UCSD-AML1 (cell line): ENCODE measurements around the gene DYTN.
"Not testable (repeated sequence)": the region's sequence is repeated elsewhere in the genome, so short reads cannot be mapped to it uniquely, and the experiment has no call there.

Experiments
- DNase-seq: peaks from one replicate; lab custom pipeline; 2025; ENCODE audit not compliant: unreplicated experiment; lab: John Stamatoyannopoulos, UW

DYTN gene

GRCh38 chr2:206718296-206718695 lies at the start of gene DYTN:
Gene DYTN, minus strand, starts transcription at chr2:206718396. Its CDS starts 117 bp downstream, at chr2:206718279.
- DNase-seq, result no peak

GRCh38 chr2:206766057-206766930 lies 48.1 kb upstream of the DYTN start:
- no peak for DNase-seq

- peak; percentile 85 for DNase-seq
These were observed 47.3 kb upstream of the DYTN start, which contains the start of the genes FASTKD2 and MDH1B for GRCh38 chr2:206765242-206766056. Gene FASTKD2, plus strand, starts transcription at chr2:206765606. Its CDS starts 1,088 bp downstream, at chr2:206766694. Gene MDH1B, minus strand, starts transcription at chr2:206765328. Its CDS starts 57 bp downstream, at chr2:206765271.

GRCh38 chr2:206764673-206765241 lies 46.6 kb upstream of the DYTN start:
- no peak for DNase-seq

- no peak for DNase-seq
These were observed 38.6 kb upstream of the DYTN start for GRCh38 chr2:206756816-206757215.

GRCh38 chr2:206740800-206741199 lies 22.6 kb upstream of the DYTN start:
- DNase-seq, result no peak

GRCh38 chr2:206739271-206739670 lies 21.1 kb upstream of the DYTN start:
- DNase-seq, result no peak

GRCh38 chr2:206736935-206737334 lies 18.7 kb upstream of the DYTN start:
- DNase-seq, result no peak

- no peak for DNase-seq
These were observed 15.1 kb upstream of the DYTN start for GRCh38 chr2:206733341-206733740.

- DNase-seq, result no peak
These were observed 10.3 kb upstream of the DYTN start for GRCh38 chr2:206728277-206729199.

- no peak for DNase-seq
These were observed 9.1 kb upstream of the DYTN start for GRCh38 chr2:206727287-206727686.

GRCh38 chr2:206723288-206723687 lies 5.1 kb upstream of the DYTN start:
- DNase-seq, result no peak

GRCh38 chr2:206721256-206721920 lies 3.2 kb upstream of the DYTN start:
- DNase-seq, result no peak

- no peak for DNase-seq
These were observed 1.6 kb downstream of the DYTN start for GRCh38 chr2:206716623-206717022.

GRCh38 chr2:206715183-206715582 lies 3.0 kb downstream of the DYTN start:
- DNase-seq, result not testable (repeated sequence)

GRCh38 chr2:206713746-206714145 lies 4.5 kb downstream of the DYTN start:
- no peak for DNase-seq

- DNase-seq, result no peak
These were observed 9.9 kb downstream of the DYTN start for GRCh38 chr2:206708286-206708685.

GRCh38 chr2:206707164-206707701 lies 11.0 kb downstream of the DYTN start:
- no peak for DNase-seq

- DNase-seq, result no peak
These were observed 16.1 kb downstream of the DYTN start for GRCh38 chr2:206701952-206702605.
